HepG2 (cell line): ENCODE measurements around the gene COBLL1. TPM values are rescaled to one million over a fixed set of nuclear protein-coding genes. Genes with fewer than 3 reads are reported as not detected.

Experiments
- BCL6 ChIP-seq: IDR thresholded peaks from 2 replicates; pipeline ENCODE4 v1.6.1; 2016; ENCODE audit warnings: missing genetic modification reagents, missing compliant biosample characterization
- CBX5 ChIP-seq: sonication (generic); formaldehyde crosslinking; IDR thresholded peaks from 2 replicates; pipeline ENCODE4 v1.4.0; 2020; ENCODE audit warnings: missing genetic modification reagents, borderline replicate concordance
- HINFP ChIP-seq: sonication (generic); formaldehyde crosslinking; IDR thresholded peaks from 2 replicates; pipeline ENCODE4 v1.4.0; 2020; ENCODE audit warnings: low read depth, mild to moderate bottlenecking, missing genetic modification reagents
- HIVEP1 ChIP-seq: sonication (generic); formaldehyde crosslinking; IDR thresholded peaks from 2 replicates; pipeline ENCODE4 v1.4.0; 2020; ENCODE audit warnings: mild to moderate bottlenecking, missing genetic modification reagents
- HMG20A ChIP-seq: IDR thresholded peaks from 2 replicates; pipeline ENCODE4 v1.6.1; 2016; ENCODE audit warnings: borderline replicate concordance
- KAT7 ChIP-seq: IDR thresholded peaks from 2 replicates; pipeline ENCODE4 v1.6.1; 2018; ENCODE audit warnings: borderline replicate concordance, missing compliant biosample characterization
- KDM3A ChIP-seq: IDR thresholded peaks from 2 replicates; pipeline ENCODE4 v1.6.1; 2018; ENCODE audit warnings: low read depth, missing compliant biosample characterization
- LBX2 ChIP-seq: sonication (generic); formaldehyde crosslinking; IDR thresholded peaks from 2 replicates; pipeline ENCODE4 v1.5.0; 2020; ENCODE audit warnings: missing genetic modification reagents, mild to moderate bottlenecking, borderline replicate concordance
- MLLT10 ChIP-seq: sonication (generic); formaldehyde crosslinking; IDR thresholded peaks from 2 replicates; pipeline ENCODE4 v1.4.0; 2020; ENCODE audit warnings: missing genetic modification reagents
- MXD3 ChIP-seq: IDR thresholded peaks from 2 replicates; pipeline ENCODE4 v1.6.1; 2016; ENCODE audit warnings: mild to moderate bottlenecking, missing biosample characterization, missing genetic modification reagents
- NAIF1 ChIP-seq: sonication (generic); formaldehyde crosslinking; IDR thresholded peaks from 2 replicates; pipeline ENCODE4 v1.5.0; 2020; ENCODE audit warnings: mild to moderate bottlenecking, missing genetic modification reagents, borderline replicate concordance
- NFYC ChIP-seq: IDR thresholded peaks from 2 replicates; pipeline ENCODE4 v1.6.1; 2016; ENCODE audit warnings: missing genetic modification reagents, missing compliant biosample characterization
- RXRB ChIP-seq: IDR thresholded peaks from 2 replicates; pipeline ENCODE4 v1.6.1; 2016; ENCODE audit warnings: borderline replicate concordance, missing genetic modification reagents, missing compliant biosample characterization
- SALL2 ChIP-seq: sonication (generic); formaldehyde crosslinking; IDR thresholded peaks from 2 replicates; pipeline ENCODE4 v1.8.1; 2023; ENCODE audit warnings: mild to moderate bottlenecking, missing genetic modification reagents, inconsistent platforms
- ZBTB33 ChIP-seq: sonication (generic); formaldehyde crosslinking; IDR thresholded peaks from 2 replicates; pipeline ENCODE4 v1.4.0; 2020; ENCODE audit warnings: missing genetic modification reagents
- ZBTB39 ChIP-seq: sonication (generic); formaldehyde crosslinking; IDR thresholded peaks from 2 replicates; pipeline ENCODE4 v1.5.0; 2020; ENCODE audit warnings: missing genetic modification reagents
- ZFP82 ChIP-seq: sonication (generic); formaldehyde crosslinking; IDR thresholded peaks from 2 replicates; pipeline ENCODE4 v1.5.1; 2020; ENCODE audit warnings: mild to moderate bottlenecking, missing genetic modification reagents, borderline replicate concordance
- ZNF446 ChIP-seq: sonication (generic); formaldehyde crosslinking; IDR thresholded peaks from 2 replicates; pipeline ENCODE4 v1.5.0; 2020; ENCODE audit warnings: mild to moderate bottlenecking, missing genetic modification reagents
- ZNF552 ChIP-seq: sonication (generic); formaldehyde crosslinking; IDR thresholded peaks from 2 replicates; pipeline ENCODE4 v1.9.0; 2022; ENCODE audit warnings: missing genetic modification reagents, mild to moderate bottlenecking, borderline replicate concordance
- ZNF580 ChIP-seq: IDR thresholded peaks from 2 replicates; pipeline ENCODE4 v1.6.1; 2016; ENCODE audit warnings: low read depth, borderline replicate concordance
- ZNF614 ChIP-seq: IDR thresholded peaks from 2 replicates; pipeline ENCODE4 v1.6.1; 2018; ENCODE audit warnings: missing biosample characterization, missing genetic modification reagents, inconsistent platforms, borderline replicate concordance
- ZNF709 ChIP-seq: sonication (generic); formaldehyde crosslinking; IDR thresholded peaks from 2 replicates; pipeline ENCODE4 v1.5.0; 2020; ENCODE audit warnings: mild to moderate bottlenecking, missing genetic modification reagents
- polyA plus RNA-seq, 8 experiments: library from polyadenylated mRNA; depleted of rRNA in 3 of 8; stranded (reverse) in 7 of 8; unstranded in 1 of 8; fragments of >200 nt; fragmentation: Illumina TruSeq in 4 of 8; extraction: Trizol in 4 of 8; gene quantifications; 2 replicates each; pipeline versions ENCODE4 v1.2.1 to v1.2.3, GENCODE V29; 2011 to 2016; ENCODE audit warnings: low read depth in 4 of 8, missing spikeins in 1 of 8, mixed read lengths in 1 of 8; ENCODE audit not compliant: insufficient read depth in 1 of 8
- total RNA-seq, 5 experiments: library from RNA; depleted of rRNA; stranded (reverse); fragments of >200 nt; fragmentation: Illumina TruSeq; extraction: Trizol; gene quantifications; 2 replicates each; pipeline ENCODE4 v1.2.3, GENCODE V29; 2016; ENCODE audit warnings: low read depth in 1 of 5

The COBLL1 gene
- total and polyA plus RNA-seq, 2 of the 13 experiments (the other 11 are each of a cell fraction or from before 2014, with no cell fraction given) = 32.6 to 86.8 TPM

GRCh38 chr2:164737612-164738081 lies 104.0 kb downstream of the COBLL1 start (continued):
- peak; percentile 69; the same call in 1 of the 2 replicates for TF ChIP-seq ZNF614
- peak; percentile 51 for TF ChIP-seq RXRB
- peak; percentile 30; the same call in 1 of the 2 replicates for TF ChIP-seq ZNF709
- peak; percentile 38; the same call in 1 of the 2 replicates for TF ChIP-seq NFYC
- 0 out of 2 replicates have a peak, but pooled peaks have one; percentile 45 for TF ChIP-seq SALL2 (CRISPR knock-in tag)
- TF ChIP-seq HIVEP1 = no peak
- TF ChIP-seq KAT7 (CRISPR knock-in tag) = peak; percentile 91
- no peak for TF ChIP-seq ZBTB39
- TF ChIP-seq ZNF552 = no peak
- TF ChIP-seq CBX5 = peak; percentile 48; the same call in 1 of the 2 replicates
- TF ChIP-seq HINFP (CRISPR knock-in tag) = 0 out of 2 replicates have a peak, but pooled peaks have one; percentile 68
- TF ChIP-seq MLLT10 (CRISPR knock-in tag) = no peak
- no peak for TF ChIP-seq BCL6 (CRISPR knock-in tag)
- TF ChIP-seq ZNF580 = peak; percentile 86; the same call in 1 of the 2 replicates
- TF ChIP-seq MXD3 = 0 out of 2 replicates have a peak, but pooled peaks have one; percentile 27
- no peak for TF ChIP-seq LBX2 (CRISPR knock-in tag)
- TF ChIP-seq KDM3A (CRISPR knock-in tag) = peak; percentile 84; the same call in 1 of the 2 replicates
- TF ChIP-seq ZFP82 (CRISPR knock-in tag) = no peak
- peak; percentile 28; the same call in 1 of the 2 replicates for TF ChIP-seq ZBTB33 (CRISPR knock-in tag)
- TF ChIP-seq HMG20A (CRISPR knock-in tag) = no peak; the same call in 1 of the 2 replicates
- no peak for TF ChIP-seq ZNF446
- no peak for TF ChIP-seq NAIF1 (CRISPR knock-in tag)
